ENCODE data around the gene PYROXD2. TPM values are rescaled to one million over a fixed set of nuclear protein-coding genes. Genes with fewer than 3 reads are reported as not detected.
A peak's percentile ranks its signal among the peaks of the same experiment; 100 is the strongest.

The PYROXD2 gene
- total and polyA plus RNA-seq, 2 of the 13 experiments (the other 11 are each of a cell fraction or from before 2014, with no cell fraction given) = 2.0 to 6.2 TPM

DNA sequence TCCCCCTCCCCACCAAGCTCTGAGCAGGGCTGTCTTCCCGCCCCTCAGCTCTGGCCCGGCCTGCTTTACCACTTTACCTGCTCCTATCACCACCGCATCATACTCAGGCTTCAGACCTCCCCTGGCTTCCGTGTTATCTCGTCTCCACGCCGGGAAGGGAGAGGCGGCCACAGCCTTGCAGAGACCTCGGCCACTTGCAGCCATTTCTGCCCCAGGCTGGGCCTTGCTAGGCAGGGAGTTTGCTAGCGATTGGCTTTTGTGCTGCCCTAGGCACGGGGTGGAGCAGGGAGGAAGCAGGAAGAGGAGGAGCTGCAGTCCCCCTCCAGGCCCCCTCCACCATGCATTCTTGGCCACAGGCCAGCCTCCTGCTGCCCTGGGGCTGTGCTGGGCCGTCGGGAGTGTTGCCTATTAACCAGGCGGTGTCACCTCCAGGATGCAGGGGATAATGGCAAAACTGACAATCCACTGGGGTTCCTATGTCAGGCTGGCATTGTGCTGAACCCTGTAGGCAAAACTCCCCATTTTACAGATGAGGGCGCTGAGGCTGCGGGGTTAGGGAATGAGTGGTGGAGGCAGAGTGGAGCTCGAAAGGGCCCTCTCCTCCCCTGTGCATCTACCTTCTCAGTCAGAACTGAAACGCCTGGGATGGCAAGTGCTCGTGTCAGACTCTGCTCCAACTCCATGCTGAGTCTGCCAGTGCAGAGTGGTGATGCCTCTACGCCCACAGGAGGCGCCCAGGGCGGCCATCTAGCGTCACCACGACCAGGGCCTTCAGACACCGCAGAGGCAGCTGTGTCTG lies at the start of gene PYROXD2 (continued):
- TF ChIP-seq CSRNP2 (CRISPR knock-in tag; conservative IDR thresholded peaks at IDR 0.05; ENCODE audit: low read depth) (no peak), EEA1 (CRISPR knock-in tag; IDR thresholded peaks at IDR 0.05; ENCODE audit: borderline replicate concordance) (no peak), TCF7L2 (IDR thresholded peaks at IDR 0.05; ENCODE audit: low read depth, low read length) (no peak), BHLHE40 (IDR thresholded peaks at IDR 0.05; ENCODE audit: low read length) (no peak), ZNF354B (CRISPR knock-in tag; IDR thresholded peaks at IDR 0.05) (no peak), ZNF580 (CRISPR knock-in tag; IDR thresholded peaks at IDR 0.05; ENCODE audit: borderline replicate concordance, low read depth) (peak; percentile 77; the same call in 1 of the 2 replicates), AFF4 (CRISPR knock-in tag; IDR thresholded peaks at IDR 0.05) (0 out of 2 replicates have a peak, but pooled peaks have one; percentile 44), KDM6A (CRISPR knock-in tag; IDR thresholded peaks at IDR 0.05; ENCODE audit: low read depth) (no peak), ZNF563 (CRISPR knock-in tag; IDR thresholded peaks at IDR 0.05) (no peak), ZNF687 (CRISPR knock-in tag; IDR thresholded peaks at IDR 0.05) (peak; percentile 97), HNRNPUL1 (IDR thresholded peaks at IDR 0.05; ENCODE audit: low read depth, low read length) (no peak), NCOA1 (CRISPR knock-in tag; IDR thresholded peaks at IDR 0.05) (no peak), HDAC2 (CRISPR knock-in tag; IDR thresholded peaks at IDR 0.05) (peak; percentile 37; the same call in 1 of the 2 replicates), IKZF4 (CRISPR knock-in tag; IDR thresholded peaks at IDR 0.05; ENCODE audit: borderline replicate concordance, low read depth, not compliant biosample characterization) (peak; percentile 33)
- TF ChIP-seq, protein P1, sequence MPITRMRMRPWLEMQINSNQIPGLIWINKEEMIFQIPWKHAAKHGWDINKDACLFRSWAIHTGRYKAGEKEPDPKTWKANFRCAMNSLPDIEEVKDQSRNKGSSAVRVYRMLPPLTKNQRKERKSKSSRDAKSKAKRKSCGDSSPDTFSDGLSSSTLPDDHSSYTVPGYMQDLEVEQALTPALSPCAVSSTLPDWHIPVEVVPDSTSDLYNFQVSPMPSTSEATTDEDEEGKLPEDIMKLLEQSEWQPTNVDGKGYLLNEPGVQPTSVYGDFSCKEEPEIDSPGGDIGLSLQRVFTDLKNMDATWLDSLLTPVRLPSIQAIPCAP (CRISPR knock-in tag; IDR thresholded peaks at IDR 0.05; ENCODE audit: low read depth) = no peak
